HG03108 (cell line): Measurements from ENCODE around the gene CD47.

Source experiments
- ATAC-seq: cut with Tn5 transposase; IDR thresholded peaks from one replicate; pipeline ENCODE4 v1.9.1; 2021; ENCODE audit warnings: moderate library complexity; ENCODE audit not compliant: unreplicated experiment

Gene CD47

DNA sequence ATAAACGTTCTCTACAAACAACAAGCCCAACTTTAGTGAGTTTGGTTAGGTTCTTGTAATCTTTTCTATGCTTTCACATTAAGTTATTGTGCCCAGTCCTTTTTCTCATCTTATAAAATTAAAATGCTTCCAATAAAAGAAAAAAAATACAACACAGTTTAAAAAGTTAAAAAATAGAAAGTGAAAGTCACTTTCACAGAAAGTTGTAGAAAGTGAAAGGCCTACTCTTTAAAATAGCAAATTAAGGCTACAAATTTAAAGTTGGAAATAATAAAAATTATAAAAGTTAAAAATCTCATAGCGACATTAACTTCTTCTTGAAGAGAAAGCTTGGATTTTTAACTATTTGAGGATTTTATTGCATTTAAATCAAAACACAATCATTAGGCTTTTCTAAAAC, 35.9 kb downstream of the CD47 start:
- no peak for ATAC-seq

DNA sequence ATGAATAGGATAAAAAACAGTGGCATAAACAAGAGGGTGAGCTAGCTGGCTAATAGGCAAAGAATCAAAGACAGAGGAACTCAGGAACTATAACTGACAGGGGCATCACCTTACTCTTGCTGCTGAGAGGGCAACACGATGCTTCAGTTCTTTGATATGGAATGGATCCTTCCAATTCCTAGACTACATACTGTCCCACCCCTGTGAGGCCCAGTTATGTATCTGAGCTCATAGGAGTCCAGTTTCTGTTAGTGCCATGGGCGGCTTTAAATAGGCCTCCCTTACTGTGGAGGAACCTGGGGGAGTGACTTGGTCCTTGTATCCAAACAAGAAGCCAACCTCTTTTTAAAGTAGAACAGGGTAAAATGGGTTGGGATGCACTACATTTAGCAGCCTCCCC, 37.3 kb downstream of the CD47 start:
- no peak for ATAC-seq

DNA sequence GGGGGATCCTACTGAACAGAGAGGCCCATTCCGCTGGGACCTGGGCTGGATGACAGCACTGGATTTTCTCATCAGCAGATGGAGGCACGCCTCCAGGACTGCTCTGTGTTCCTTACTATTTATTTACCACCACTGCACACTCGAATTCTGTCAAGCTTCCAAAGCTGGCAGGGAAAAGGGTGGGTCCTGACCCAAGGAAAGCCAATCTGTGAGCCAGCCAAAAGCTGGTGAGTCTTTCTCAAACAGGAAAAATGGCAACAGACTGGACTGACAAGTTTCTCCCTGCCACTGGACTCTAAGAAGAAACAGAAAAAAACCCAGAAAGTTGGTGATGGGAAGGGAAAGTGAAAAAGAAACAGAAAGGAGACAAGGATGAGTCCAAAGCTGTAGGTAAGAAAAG, 37.8 kb downstream of the CD47 start:
- no peak for ATAC-seq

DNA sequence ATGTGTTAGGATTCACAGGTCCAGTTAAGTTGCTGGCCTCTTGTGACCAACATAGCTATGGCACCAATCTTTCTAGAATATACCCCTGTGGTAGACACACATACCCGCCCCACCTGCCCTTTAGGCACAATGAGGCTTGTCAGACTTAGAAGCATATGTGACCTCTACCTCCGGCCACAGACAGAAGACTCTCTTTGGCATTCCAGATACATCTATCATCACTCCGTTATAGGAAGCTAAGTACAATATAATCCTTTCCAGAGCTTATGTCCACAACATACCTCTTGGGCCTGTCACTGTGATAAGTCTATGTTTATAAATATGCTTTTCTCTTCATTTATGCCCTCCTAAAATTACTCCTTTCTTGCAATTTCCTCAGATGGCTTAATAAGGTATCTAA, 39.8 kb downstream of the CD47 start:
- no peak for ATAC-seq

DNA sequence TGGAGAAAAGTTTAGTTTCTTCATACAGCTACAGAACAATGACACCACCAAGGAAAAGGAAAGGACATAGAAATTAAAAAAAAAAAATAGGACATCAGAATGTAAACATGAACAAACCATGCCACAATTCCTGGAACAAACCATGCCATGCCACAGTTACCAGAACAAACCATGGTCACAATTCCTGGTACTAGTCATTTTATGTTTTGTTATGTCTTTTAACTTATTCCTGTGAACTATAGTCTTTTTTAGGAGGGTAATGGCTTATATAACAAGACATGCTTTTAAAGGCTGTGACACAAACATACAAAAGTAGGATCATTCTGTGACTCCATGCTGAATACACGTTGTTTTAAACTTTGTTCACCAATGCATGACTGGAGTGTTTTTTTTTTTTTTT, 42.8 kb downstream of the CD47 start:
- no peak for ATAC-seq

DNA sequence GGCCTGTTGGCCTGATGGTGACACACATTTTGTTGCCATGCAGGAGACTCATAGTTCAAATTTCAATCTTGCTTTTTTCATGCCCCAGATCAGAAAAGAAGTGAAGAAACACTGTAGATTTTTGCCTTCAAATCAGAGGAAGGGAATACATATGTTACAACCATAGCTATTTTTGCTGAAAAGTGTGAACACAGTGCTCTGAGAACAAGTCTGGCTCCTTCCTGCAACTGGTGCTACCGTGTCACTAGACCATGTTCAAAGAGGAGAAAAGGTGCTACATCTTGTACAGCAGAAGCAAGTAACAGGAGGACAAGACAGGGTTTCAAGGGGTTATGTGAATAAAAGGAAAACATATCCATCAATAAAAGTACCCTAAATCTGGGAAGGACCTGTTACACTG, 44.6 kb downstream of the CD47 start:
- no peak for ATAC-seq

DNA sequence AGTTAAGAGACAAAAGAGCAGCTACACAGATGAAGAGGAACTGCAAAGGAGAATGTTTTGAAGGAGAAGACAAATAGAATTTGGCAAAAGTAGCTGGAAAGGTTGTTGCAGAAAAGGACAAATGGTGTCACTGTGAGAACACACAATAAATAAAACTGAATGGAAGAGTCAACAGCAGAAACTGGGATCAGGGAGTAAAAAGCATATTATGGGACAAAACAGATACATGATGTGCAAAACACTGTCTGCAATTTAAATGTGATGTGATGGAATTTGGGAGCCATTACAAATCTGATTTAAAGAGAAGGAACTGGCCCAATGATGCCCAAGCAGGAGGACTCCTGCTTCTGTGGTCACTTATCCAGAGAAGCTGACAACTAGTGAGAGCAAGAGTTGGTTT, 46.1 kb downstream of the CD47 start:
- ATAC-seq: no peak

DNA sequence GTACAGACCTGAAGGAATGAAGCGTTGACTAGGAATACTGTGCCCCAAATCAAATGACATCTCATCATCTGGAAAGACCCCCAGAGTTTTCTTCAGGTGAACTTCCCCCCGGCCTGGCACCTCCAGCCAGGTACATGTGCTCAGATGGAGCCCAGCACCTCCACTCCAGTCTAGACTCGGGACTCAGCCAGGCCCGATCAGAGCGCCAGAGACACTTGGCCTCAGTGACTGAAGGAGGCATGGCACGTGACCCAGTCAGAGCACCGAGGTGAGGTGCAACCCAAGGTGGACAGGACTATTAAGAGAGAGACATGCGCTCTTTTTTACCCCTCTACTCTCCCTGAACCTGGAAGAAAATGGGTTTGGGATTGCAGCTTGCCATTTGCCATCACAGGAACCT, 48.5 kb downstream of the CD47 start:
- ATAC-seq: no peak

DNA sequence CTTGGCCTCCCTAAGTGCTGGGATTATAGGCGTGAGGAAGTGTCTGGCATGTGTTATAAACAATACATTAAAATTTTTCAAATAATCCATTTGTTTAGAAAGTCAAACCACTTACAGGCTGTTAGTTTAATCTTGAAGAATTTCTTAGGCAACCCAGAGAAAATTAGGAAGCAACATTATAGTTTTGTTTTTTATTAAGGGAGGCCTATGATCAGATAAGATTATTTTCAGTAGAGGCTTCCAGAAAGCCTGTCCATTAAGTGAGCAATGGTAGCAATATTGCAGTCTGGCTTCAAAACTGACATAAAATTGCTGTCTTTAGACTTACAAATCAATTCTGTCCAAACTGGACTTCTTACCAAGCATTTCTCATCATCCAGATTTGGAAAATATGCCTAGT, 49.6 kb downstream of the CD47 start:
- no peak for ATAC-seq

DNA sequence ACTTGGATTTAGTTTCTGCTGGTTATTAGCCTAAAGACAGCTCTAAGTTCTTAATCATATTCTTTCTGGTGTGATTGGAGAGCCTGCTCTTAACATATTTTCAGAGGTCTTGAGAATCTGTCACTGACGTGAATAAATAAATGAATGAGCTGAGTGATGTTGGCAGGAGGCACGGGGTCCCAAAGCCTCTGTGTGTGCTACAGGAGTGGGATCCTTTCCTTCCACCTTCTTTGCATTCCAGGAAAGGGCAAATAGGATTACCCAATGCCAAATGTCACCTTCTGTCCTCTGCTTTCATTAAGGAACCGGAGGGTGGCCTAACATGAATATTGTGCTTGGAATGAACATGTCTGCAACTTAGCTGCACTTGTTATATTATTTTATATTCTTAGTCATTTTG, 53.1 kb downstream of the CD47 start:
- ATAC-seq: no peak

DNA sequence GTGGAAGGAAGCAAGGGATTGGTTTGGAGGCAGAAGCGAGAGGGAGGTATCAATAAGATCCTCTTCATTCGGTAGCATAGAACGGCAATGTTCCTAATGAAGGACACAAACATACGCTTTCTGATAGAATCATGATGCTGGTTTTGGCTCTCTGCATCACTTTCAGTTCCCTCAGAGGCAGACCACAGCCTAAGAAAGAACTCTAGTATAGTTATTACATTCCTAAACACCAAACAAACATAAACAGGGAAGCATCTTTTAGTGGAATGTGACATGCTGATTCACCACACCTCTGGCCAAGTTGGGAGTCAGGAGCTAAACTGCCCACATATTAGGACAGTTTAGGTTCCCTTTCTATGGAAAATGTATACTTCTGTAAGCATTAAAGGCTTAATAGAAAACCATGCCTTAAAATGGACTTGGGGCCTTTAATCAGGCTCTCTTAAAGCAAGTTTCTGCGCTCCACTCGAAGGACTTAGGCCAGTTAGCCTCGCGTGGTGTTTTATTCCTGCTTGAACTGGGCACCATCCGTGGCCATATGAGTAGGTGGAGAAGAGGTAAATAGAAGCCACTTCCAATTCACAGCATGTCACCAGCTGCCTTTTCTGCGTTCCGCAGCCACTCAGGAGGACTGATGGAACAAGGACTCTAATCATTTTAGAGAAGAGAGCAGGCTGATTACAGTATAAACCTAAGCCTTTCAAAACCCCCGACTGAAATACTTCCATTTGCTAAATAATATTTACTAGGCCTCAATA, 53.7 kb downstream of the CD47 start:
- ATAC-seq: peak; percentile 67

DNA sequence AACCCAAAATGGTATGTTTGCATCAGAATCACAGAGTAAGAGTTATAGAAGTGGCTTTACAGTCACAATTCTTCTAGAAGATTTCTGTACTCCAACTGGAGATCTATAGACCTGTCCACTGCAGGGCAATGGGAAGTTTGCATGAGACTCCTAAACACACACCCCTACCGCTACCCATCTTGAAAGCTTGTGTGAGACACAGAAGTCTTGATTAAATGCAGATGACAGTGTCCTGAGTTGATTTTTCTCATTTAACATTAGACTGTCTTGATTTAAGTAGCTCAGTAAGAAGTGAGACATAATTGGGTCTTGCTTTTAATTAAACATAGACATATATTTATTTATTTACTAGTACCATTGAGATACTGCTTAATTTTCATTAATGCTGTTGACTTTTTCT, 54.4 kb downstream of the CD47 start:
- ATAC-seq: no peak

DNA sequence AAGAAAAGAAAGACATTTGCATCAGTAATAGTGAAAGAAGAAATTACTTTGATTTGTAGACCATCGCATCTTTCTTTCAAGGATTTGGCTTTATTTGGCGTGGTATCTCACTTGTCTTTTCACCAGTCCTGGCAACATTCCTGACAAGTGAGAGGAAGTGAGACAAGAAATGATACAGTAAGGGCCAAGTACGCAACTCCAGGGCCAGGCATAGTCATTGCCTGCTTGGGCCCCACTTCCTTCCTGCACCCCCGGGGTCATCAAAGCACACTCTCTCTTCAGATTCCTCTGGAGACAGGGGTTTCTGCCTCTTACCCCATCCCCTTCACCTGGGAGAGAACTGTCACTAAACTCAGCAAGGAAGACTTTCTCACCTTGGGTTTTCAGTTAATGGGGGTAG, 55.1 kb downstream of the CD47 start:
- ATAC-seq: no peak

DNA sequence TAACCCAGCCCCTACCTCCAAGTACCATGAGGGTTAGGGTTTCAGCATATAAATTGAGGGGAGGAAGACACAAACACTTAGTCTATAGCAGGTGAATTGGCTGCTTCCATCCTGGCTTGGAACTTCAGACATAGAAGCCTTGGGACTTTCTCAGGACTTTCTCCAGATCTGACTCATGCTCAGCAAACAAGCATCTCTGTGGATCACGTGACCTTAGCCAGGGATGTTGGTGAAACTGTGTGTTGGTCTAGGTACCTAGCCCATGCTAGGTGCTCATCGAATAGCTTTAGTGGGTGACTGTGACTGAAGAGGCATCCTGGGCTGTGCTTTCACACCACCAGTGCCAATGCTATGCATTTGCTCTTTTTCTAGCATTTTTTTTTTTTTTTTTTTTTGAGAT, 58.9 kb downstream of the CD47 start:
- no peak for ATAC-seq

DNA sequence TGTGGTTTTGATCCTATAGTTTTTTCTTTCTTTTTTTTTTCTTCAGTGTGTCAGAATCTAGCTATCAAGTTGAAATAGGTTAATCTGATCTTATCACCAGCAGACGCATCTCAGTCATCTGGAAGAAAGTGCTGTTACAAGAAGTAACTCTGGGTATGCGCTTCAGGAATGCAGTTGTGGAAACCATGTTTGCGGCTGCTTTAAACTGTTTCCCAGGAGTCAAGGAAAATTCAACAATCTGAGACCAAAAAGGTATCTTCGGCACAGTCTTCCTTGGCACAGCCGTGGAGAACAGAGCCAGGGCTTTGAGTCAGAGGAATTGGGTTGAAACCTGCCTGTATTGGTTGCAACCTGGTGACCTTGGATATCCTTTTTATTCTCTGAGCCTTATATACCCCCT, 59.9 kb downstream of the CD47 start:
- ATAC-seq: no peak

DNA sequence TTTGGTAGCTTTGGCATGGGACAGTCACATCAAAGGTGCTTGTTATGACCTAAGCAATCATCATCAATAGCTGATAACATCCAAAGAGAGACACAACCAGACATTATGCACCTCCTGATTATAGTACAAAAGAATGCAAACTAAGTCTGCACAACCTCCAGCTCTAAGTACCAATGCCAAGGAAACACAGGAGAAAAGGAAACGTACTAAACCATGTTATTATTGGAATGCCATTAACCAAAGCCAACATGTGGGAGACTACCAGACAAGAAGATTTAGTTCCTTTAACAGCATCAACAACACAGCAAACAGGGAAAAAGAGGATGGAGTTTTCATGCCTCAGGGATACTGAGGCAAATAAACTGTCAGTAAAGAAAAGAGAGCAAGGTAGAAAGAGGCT, 61.4 kb downstream of the CD47 start:
- no peak for ATAC-seq

DNA sequence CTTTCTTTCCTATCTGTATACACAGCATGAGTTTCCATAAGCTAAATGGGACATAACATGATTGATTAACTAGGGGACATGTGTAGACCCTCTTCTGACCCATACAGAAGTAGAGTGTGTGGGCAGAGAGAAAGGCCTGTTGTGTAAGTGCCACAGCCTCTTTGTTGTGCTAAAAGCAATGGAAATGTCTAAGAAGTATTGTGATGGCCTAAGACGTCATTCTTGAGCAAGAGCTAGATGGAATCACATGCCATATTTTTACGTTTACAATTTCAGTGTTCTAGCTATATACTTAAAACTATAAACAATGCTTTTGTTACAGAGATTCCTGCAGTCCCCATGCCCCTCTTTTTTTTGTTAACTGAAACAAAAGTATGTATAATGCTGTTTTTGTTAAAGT, 61.9 kb downstream of the CD47 start:
- no peak for ATAC-seq

DNA sequence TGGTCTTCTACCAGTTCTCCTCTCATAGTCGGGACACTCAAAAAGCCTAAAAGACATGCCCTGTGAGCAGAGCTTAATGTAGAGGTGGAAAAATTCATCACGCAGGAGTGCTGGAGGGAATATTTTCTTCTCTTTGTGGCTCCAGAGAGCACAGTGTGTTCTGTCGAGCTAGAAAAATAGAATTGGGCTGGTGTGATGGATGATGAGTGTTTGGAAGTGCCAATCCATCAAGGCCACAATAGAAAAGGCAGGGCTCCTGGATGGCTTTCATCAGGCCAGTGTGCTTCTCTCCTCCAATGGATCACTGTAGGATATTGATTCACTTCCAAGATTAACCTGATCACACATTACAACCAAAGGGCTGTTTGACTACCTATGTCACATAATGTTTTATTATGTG, 65.7 kb downstream of the CD47 start:
- no peak for ATAC-seq

DNA sequence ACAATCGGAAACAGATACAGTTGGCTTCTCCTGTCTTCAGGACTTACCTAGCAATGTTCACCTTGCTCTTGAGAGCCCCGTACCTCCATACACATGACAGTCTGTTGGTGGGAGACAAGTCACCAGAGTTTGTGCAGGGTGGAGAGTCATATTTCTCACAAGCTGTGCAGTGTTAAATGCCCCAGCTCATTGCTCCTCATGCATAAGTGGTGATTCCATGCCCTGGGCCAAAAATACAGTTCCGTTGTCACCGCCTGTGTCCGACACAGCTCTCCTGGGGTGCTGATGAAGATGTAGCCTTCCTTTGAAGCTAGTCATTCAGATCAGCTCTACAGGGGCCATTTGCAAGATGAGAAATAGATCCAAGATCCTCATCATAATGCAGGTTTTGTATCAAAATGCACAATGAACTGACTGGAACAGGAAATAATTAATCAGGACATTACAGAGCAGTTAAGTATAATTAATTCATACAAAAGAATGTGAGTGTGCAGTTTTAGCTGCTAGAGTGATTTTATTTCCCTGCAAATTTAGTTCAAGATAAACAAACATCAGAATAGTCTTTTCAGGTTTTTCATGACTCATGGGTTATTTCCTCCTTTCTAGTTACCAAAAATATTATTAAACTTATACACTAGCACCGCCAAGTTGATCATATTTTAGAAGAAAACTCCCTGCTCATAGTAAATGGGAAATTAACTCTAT, 66.5 kb downstream of the CD47 start:
- ATAC-seq: no peak

DNA sequence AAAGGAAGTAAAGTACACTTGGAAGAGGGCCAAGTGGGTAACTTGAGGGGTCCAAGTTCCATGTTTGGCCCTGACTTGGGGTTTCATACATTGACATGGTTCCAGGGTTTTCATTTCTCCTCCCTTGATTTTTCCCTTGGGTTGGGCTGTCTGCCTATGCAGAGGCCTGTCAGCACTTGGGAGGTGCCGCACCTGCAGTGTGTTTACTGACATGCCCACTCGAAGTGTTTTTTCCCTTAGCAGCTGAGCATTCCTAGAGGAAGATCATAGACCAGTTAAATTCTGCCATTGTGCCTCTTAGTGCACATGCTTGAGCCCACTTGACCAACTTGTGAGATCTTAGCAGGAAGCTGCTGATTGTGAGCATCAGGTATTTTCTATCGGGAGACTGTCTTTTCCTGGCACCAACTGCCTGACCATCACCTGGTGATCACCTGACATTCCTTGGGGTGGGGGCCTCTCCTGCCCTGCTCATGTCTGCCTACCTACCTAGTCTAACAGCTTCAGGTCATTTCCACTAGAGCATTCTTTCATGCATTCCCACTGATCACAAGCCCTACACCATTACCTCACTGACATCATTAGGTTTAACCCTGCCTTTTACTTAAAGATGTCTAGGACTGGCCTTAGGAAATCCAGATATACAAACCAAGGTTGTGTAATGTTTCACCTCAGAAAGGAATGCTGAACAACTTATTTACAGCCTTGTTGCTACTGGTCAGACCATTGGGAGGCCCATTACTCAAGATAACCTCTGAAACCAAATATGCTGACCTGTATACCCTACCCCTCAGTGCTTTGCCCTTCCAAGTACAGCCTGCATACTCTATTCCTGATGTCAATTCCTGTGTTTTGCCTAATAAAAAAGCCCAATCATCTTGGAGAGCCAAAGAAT, 68.3 kb downstream of the CD47 start:
- no peak for ATAC-seq

DNA sequence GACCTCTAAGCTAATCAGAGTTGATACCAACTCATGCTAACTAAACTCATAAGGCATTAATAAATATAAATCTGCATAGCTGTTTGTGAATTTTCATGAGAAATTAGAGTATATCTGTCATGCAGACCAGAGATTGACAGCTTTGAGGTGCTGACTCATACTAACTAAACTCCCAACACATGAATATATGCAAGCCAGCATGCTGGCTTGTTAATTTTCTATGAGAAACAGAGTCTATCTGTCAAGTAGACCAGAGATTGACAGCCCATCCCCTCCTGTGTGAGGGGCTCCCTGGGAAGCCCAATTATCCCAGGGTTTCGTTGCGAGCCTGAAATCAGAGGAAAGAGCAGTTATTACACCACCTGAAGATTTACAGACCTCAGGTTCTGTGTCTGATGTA, 69.3 kb downstream of the CD47 start:
- ATAC-seq: no peak

DNA sequence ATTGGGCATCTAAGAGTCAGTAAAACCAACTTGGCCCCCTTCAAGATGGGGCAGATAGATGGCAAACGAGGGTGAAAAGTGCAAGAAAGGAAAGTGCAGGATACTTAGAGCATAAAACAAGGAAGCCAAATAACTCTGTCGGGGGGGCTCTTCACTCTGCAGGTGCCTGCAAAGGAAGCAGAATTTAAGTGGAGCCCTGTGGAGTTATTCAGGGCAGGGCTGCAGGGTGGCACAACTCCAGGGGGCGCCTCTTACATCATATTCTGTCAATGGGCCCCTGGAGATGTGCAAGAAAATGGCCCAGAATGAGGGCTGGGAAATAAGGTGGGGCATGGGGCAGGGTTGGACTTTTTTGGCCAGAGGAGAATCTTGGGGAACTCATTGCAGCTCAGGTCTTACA, 69.7 kb downstream of the CD47 start:
- ATAC-seq: no peak
